MM.1S (cell line): ENCODE measurements around the gene ADAMTSL1.

Experiments used
- DNase-seq: peaks from one replicate; pipeline ENCODE4 v3.0.0-alpha.2; 2015
- H2AFZ ChIP-seq: fragments of 300-600 bp; sonication (generic); 2 replicates; pipeline ENCODE4 v1.6.0; 2016; ENCODE audit warnings: antibody characterized with exemption, low read length
- H3F3A ChIP-seq: fragments of 300-600 bp; sonication (generic); 2 replicates; pipeline ENCODE4 v1.6.1; 2016; ENCODE audit warnings: mild to moderate bottlenecking, antibody characterized with exemption, low read length, moderate library complexity, mixed read lengths; ENCODE audit not compliant: insufficient read depth
- H3K27ac ChIP-seq: fragments of 300-600 bp; sonication (generic); 2 replicates; pipeline ENCODE4 v1.5.1; 2016; ENCODE audit warnings: mild to moderate bottlenecking, low read length
- H3K27me3 ChIP-seq: fragments of 300-600 bp; sonication (generic); replicated peaks from 2 replicates; pipeline ENCODE4 v1.6.0; 2016; ENCODE audit warnings: low read length; ENCODE audit not compliant: insufficient read depth
- H3K36me3 ChIP-seq: fragments of 300-600 bp; sonication (generic); replicated peaks from 2 replicates; pipeline ENCODE4 v1.6.1; 2016; ENCODE audit warnings: mild to moderate bottlenecking, low read length, mixed read lengths; ENCODE audit not compliant: insufficient read depth
- H3K4me1 ChIP-seq: fragments of 300-600 bp; sonication (generic); 2 replicates; pipeline ENCODE4 v1.6.1; 2016; ENCODE audit warnings: low read length, mixed read lengths
- H3K4me2 ChIP-seq: fragments of 300-600 bp; sonication (generic); 2 replicates; pipeline ENCODE4 v1.6.0; 2016; ENCODE audit warnings: low read depth, low read length
- H3K4me3 ChIP-seq: fragments of 300-600 bp; sonication (generic); 2 replicates; pipeline ENCODE4 v1.5.1; 2016; ENCODE audit warnings: low read length, mixed read lengths
- H3K79me2 ChIP-seq: fragments of 300-600 bp; sonication (generic); 2 replicates; pipeline ENCODE4 v1.6.1; 2016; ENCODE audit warnings: mixed run types, low read length, mixed read lengths
- H3K9ac ChIP-seq: fragments of 300-600 bp; sonication (generic); 2 replicates; pipeline ENCODE4 v1.6.1; 2016; ENCODE audit warnings: low read length, mixed read lengths
- H3K9me2 ChIP-seq: fragments of 300-600 bp; sonication (generic); replicated peaks from 2 replicates; pipeline ENCODE4 v1.6.1; 2016; ENCODE audit warnings: mild to moderate bottlenecking, low read length, mixed read lengths; ENCODE audit not compliant: insufficient read depth
- H3K9me3 ChIP-seq: fragments of 300-600 bp; sonication (generic); replicated peaks from 2 replicates; pipeline ENCODE4 v1.6.1; 2016; ENCODE audit warnings: mild to moderate bottlenecking, low read length, mixed read lengths; ENCODE audit not compliant: insufficient read depth
- H4K20me1 ChIP-seq: fragments of 300-600 bp; sonication (generic); 2 replicates; pipeline ENCODE4 v1.6.1; 2016; ENCODE audit warnings: mild to moderate bottlenecking, low read length, moderate library complexity, mixed read lengths; ENCODE audit not compliant: insufficient read depth
- EZH2 ChIP-seq: fragments of 300-600 bp; sonication (generic); optimal IDR thresholded peaks from 2 replicates; pipeline ENCODE3; 2017; ENCODE audit warnings: low read depth, mild to moderate bottlenecking, antibody characterized with exemption, low read length, mixed read lengths
- EZH2phosphoT487 ChIP-seq: fragments of 300-600 bp; sonication (generic); IDR thresholded peaks from 2 replicates; pipeline ENCODE4 v1.6.1; 2018; ENCODE audit warnings: antibody characterized with exemption, low read length
- TF ChIP-seq, protein P1 (sequence below): fragments of 300-600 bp; sonication (generic); IDR thresholded peaks from 2 replicates; pipeline ENCODE4 v1.5.1; 2016; ENCODE audit warnings: antibody characterized with exemption, low read length, mixed read lengths

ADAMTSL1 gene

GRCh38 chr9:18723366-18723765 lies 249.4 kb downstream of the ADAMTSL1 start:
- Histone ChIP-seq H2AFZ (no peak overlapping the region), H3K4me2 (no peak overlapping the region), H3K9me3 (no peaks in the 10 kb centered on the region), H3K79me2 (no peaks in the 10 kb centered on the region), H3F3A (no peaks in the 10 kb centered on the region), H3K36me3 (no peaks in the 10 kb centered on the region), H4K20me1 (no peaks in the 10 kb centered on the region), H3K27ac (no peak overlapping the region), H3K9me2 (no peaks in the 10 kb centered on the region), H3K9ac (no peak overlapping the region), H3K27me3 (no peaks in the 10 kb centered on the region), H3K4me1 (no peaks in the 10 kb centered on the region), H3K4me3 (no peak overlapping the region)
- no peak for TF ChIP-seq EZH2
- no peak for TF ChIP-seq EZH2phosphoT487
- TF ChIP-seq, protein P1, sequence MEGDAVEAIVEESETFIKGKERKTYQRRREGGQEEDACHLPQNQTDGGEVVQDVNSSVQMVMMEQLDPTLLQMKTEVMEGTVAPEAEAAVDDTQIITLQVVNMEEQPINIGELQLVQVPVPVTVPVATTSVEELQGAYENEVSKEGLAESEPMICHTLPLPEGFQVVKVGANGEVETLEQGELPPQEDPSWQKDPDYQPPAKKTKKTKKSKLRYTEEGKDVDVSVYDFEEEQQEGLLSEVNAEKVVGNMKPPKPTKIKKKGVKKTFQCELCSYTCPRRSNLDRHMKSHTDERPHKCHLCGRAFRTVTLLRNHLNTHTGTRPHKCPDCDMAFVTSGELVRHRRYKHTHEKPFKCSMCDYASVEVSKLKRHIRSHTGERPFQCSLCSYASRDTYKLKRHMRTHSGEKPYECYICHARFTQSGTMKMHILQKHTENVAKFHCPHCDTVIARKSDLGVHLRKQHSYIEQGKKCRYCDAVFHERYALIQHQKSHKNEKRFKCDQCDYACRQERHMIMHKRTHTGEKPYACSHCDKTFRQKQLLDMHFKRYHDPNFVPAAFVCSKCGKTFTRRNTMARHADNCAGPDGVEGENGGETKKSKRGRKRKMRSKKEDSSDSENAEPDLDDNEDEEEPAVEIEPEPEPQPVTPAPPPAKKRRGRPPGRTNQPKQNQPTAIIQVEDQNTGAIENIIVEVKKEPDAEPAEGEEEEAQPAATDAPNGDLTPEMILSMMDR = no peak
- DNase-seq = no peak

DNA sequence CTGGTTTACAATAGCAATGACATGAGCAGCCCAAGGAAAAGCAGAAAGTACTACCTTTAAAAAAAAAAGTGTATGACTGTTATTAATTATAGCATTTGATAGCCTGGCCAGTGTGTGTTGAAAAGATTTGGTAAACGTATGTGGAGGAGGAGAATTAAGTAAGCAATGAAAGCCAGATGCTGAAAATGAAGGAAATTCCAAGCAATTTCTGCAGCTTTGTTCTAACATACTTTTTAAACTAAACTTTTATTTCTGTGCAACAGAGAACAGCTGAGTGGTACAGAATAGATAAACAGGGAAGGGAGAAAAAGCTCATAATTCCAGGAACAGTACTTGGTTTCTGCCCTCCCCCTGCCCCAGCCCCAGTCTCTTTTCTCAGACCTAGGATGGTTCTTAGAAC lies 252.6 kb downstream of the ADAMTSL1 start:
- Histone ChIP-seq H3K79me2 (no peaks in the 10 kb centered on the region), H3K27me3 (no peaks in the 10 kb centered on the region), H2AFZ (no peak overlapping the region), H3K9me3 (no peaks in the 10 kb centered on the region), H3K27ac (no peak overlapping the region), H3K9me2 (no peaks in the 10 kb centered on the region), H3K4me3 (no peak overlapping the region), H3F3A (no peaks in the 10 kb centered on the region), H4K20me1 (no peaks in the 10 kb centered on the region), H3K36me3 (no peaks in the 10 kb centered on the region), H3K9ac (no peak overlapping the region), H3K4me1 (no peaks in the 10 kb centered on the region), H3K4me2 (no peak overlapping the region)
- no peak for DNase-seq
- TF ChIP-seq, protein P1 = no peak
- TF ChIP-seq EZH2 = no peak
- TF ChIP-seq EZH2phosphoT487 = no peak

- H3K9ac ChIP-seq = no peak overlapping the region
- no peak overlapping the region for H3K4me3 ChIP-seq
- no peak overlapping the region for H3K27ac ChIP-seq
- no peaks in the 10 kb centered on the region for H4K20me1 ChIP-seq
- H3K4me2 ChIP-seq = no peak overlapping the region
- no peaks in the 10 kb centered on the region for H3K27me3 ChIP-seq
- no peaks in the 10 kb centered on the region for H3K9me2 ChIP-seq
- no peak for TF ChIP-seq EZH2phosphoT487
- TF ChIP-seq, protein P1 = no peak
- no peak for TF ChIP-seq EZH2
- no peaks in the 10 kb centered on the region for H3K9me3 ChIP-seq
- H3K36me3 ChIP-seq = no peaks in the 10 kb centered on the region
- H3K79me2 ChIP-seq = no peaks in the 10 kb centered on the region
- H2AFZ ChIP-seq = no peak overlapping the region
- H3K4me1 ChIP-seq = no peaks in the 10 kb centered on the region
- H3F3A ChIP-seq = no peaks in the 10 kb centered on the region
- no peak for DNase-seq
Measured at GRCh38 chr9:18727904-18728303, 254.0 kb downstream of the ADAMTSL1 start.
